HG03432 (cell line): ENCODE results near the gene CCDC7.
"Not testable (repeated sequence)": the region's sequence is repeated elsewhere in the genome, so short reads cannot be mapped to it uniquely, and the experiment has no call there.

ENCODE experiments used
- ATAC-seq: cut with Tn5 transposase; IDR thresholded peaks from one replicate; pipeline ENCODE4 v1.9.1; 2021; ENCODE audit warnings: mild to moderate bottlenecking, moderate library complexity; ENCODE audit not compliant: unreplicated experiment

The CCDC7 gene

GRCh38 chr10:32854435-32854834 lies 408.5 kb downstream of the CCDC7 start:
- ATAC-seq, result no peak

GRCh38 chr10:32865170-32865569 lies 419.2 kb downstream of the CCDC7 start:
- ATAC-seq, result no peak

GRCh38 chr10:32877915-32878314 lies 432.0 kb downstream of the CCDC7 start:
- no peak for ATAC-seq

GRCh38 chr10:32878646-32879045 lies 432.7 kb downstream of the CCDC7 start:
- no peak for ATAC-seq

GRCh38 chr10:32882076-32882475 lies 436.1 kb downstream of the CCDC7 start:
- no peak for ATAC-seq

GRCh38 chr10:32887481-32887880 lies 441.5 kb downstream of the CCDC7 start:
- ATAC-seq, result no peak

- ATAC-seq, result no peak
Observed at GRCh38 chr10:32888161-32888927, 442.4 kb downstream of the CCDC7 start.

- no peak for ATAC-seq
Observed at GRCh38 chr10:32889631-32890212, 443.8 kb downstream of the CCDC7 start.

GRCh38 chr10:32890444-32890843 lies 444.5 kb downstream of the CCDC7 start:
- no peak for ATAC-seq

- no peak for ATAC-seq
Observed at GRCh38 chr10:32891261-32891660, 445.3 kb downstream of the CCDC7 start.

- ATAC-seq, result no peak
Observed at GRCh38 chr10:32893434-32893833, 447.5 kb downstream of the CCDC7 start.

- ATAC-seq, result no peak
Observed at GRCh38 chr10:32893916-32894664, 448.1 kb downstream of the CCDC7 start.

GRCh38 chr10:32895200-32895968 lies 449.4 kb downstream of the CCDC7 start:
- not testable (repeated sequence) for ATAC-seq

GRCh38 chr10:32901815-32902214 lies 455.9 kb downstream of the CCDC7 start:
- ATAC-seq, result no peak

- no peak for ATAC-seq
Observed at GRCh38 chr10:32905466-32905865, 459.5 kb downstream of the CCDC7 start.

- no peak for ATAC-seq
Observed at GRCh38 chr10:32906595-32906994, 460.7 kb downstream of the CCDC7 start.

GRCh38 chr10:32909456-32909855 lies 463.5 kb downstream of the CCDC7 start:
- ATAC-seq, result no peak

- ATAC-seq, result not testable (repeated sequence)
Observed at GRCh38 chr10:32909970-32910369, 464.0 kb downstream of the CCDC7 start.

- ATAC-seq, result no peak
Observed at GRCh38 chr10:32911285-32912016, 465.5 kb downstream of the CCDC7 start.

- not testable (repeated sequence) for ATAC-seq
Observed at GRCh38 chr10:32917817-32918216, 471.9 kb downstream of the CCDC7 start.
